Natural killer cell treated with Interleukin-12 subunit alpha and Interleukin-12 subunit beta and Interleukin-15 and Interleukin-18, amount 100 ng/mL, for 72 hours (primary cell): Measurements from ENCODE around the gene STX16. TPM values are rescaled to one million over a fixed set of nuclear protein-coding genes. Genes with fewer than 3 reads are reported as not detected.
A peak's percentile ranks its signal among the peaks of the same experiment; 100 is the strongest.
"Not testable (repeated sequence)": the region's sequence is repeated elsewhere in the genome, so short reads cannot be mapped to it uniquely, and the experiment has no call there.

Experiments used
- ATAC-seq, 2 donors: fragments of 150-1000 bp; cut with Tn5 transposase in 1 of 2; sonication (Bioruptor Pico), chemical (Tn5 transposase) in 1 of 2; 2 replicates each; pipeline ENCODE4 v1.10.0; 2021
- DNase-seq: peaks from one replicate; pipeline ENCODE4 v3.0.0; 2022; ENCODE audit warnings: low spot score
- H3K27ac Mint-ChIP-seq, 2 donors: 1 replicate in 1 of 2; 2 replicates in 1 of 2; pipeline ENCODE4 v1.8.0; 2022; ENCODE audit warnings: mixed read lengths in 2 of 2, mild to moderate bottlenecking in 1 of 2, moderate library complexity in 1 of 2
- H3K27me3 Mint-ChIP-seq, 2 donors: 1 replicate in 1 of 2; 2 replicates in 1 of 2; pipeline ENCODE4 v1.8.0; 2022; ENCODE audit warnings: mixed read lengths in 2 of 2
- H3K36me3 Mint-ChIP-seq: one replicate; pipeline ENCODE4 v1.8.0; 2022; ENCODE audit warnings: mixed read lengths
- H3K4me1 Mint-ChIP-seq, 2 donors: 1 replicate in 1 of 2; 2 replicates in 1 of 2; pipeline ENCODE4 v1.8.0; 2022; ENCODE audit warnings: low read depth in 2 of 2, mixed read lengths in 2 of 2, mild to moderate bottlenecking in 1 of 2
- H3K4me3 Mint-ChIP-seq: one replicate; pipeline ENCODE4 v1.8.0; 2022; ENCODE audit warnings: mixed read lengths
- H3K9me3 Mint-ChIP-seq: 2 replicates; pipeline ENCODE4 v1.8.0; 2022; ENCODE audit warnings: mixed read lengths
- total RNA-seq, 2 donors: library from RNA; stranded (reverse); gene quantifications; one replicate each; pipeline ENCODE4 v1.2.3, GENCODE V29; 2022

The STX16 gene
- total RNA-seq, 2 donors from 2014 or later = 92.4 to 92.8 TPM

- no peak for ATAC-seq
- Mint-ChIP-seq H3K9me3 (no peaks in the 10 kb centered on the region), H3K4me1 (peaks cover 8 to 20% of the 10 kb centered on the region in 2 donors), H3K4me3 (no peak overlapping the region), H3K27ac (no peak overlapping the region), H3K36me3 (peaks cover 10% of the 10 kb centered on the region), H3K27me3 (no peaks in the 10 kb centered on the region)
- DNase-seq = no peak
Observed at GRCh38 chr20:58647796-58648501, 3.1 kb upstream of the STX16 start.

GRCh38 chr20:58648502-58648825 lies 2.6 kb upstream of the STX16 start:
- ATAC-seq, H3K9me3 Mint-ChIP-seq, H3K27me3 Mint-ChIP-seq, DNase-seq: not testable (repeated sequence)
- Mint-ChIP-seq H3K27ac (peak overlapping the region; percentile 61 to 90), H3K4me3 (peak overlapping the region; percentile 79), H3K4me1 (peaks cover 12 to 25% of the 10 kb centered on the region in 2 donors), H3K36me3 (peaks cover 14% of the 10 kb centered on the region)

GRCh38 chr20:58649288-58650180 lies 1.5 kb upstream of the STX16 start:
- Mint-ChIP-seq H3K27me3 (no peaks in the 10 kb centered on the region), H3K4me3 (peak overlapping the region; percentile 79), H3K36me3 (peaks cover 14% of the 10 kb centered on the region), H3K27ac (peak overlapping the region; percentile 61 to 90), H3K9me3 (no peaks in the 10 kb centered on the region), H3K4me1 (peaks cover 12 to 25% of the 10 kb centered on the region in 2 donors)
- DNase-seq (no peak), ATAC-seq (peak in 1 of 2 donors; percentile 25)

GRCh38 chr20:58650181-58650775 lies 805 bp upstream of the STX16 start:
- peak overlapping the region; percentile 94 for H3K4me3 Mint-ChIP-seq
- H3K4me1 Mint-ChIP-seq = peaks cover 12 to 25% of the 10 kb centered on the region in 2 donors
- peaks cover 14% of the 10 kb centered on the region for H3K36me3 Mint-ChIP-seq
- DNase-seq (no peak), ATAC-seq (peak; percentile 45 to 50)
- H3K27me3 Mint-ChIP-seq = no peaks in the 10 kb centered on the region
- no peaks in the 10 kb centered on the region for H3K9me3 Mint-ChIP-seq
- H3K27ac Mint-ChIP-seq = peak overlapping the region; percentile 97 to 98

DNA sequence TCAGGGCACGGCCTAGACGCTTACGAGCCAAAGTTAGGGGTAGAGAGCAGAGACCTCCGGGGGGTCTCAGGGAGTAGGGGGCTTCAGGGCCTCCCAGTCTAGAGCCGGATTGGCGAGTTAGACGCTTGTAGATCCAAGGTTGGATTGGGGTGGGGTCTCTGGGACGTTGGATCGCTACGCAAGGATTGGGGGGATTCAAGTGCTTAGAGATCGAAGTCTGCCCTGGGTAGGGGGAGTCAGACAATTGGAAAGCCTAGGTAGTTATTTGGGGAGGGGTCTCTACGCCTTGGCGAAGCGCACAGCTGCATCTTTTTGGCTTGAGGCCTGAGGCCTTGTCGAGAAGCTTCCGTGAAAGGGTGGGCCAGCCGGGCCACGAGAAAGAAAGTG lies 469 bp downstream of the STX16 start:
- peak overlapping the region; percentile 94 for H3K4me3 Mint-ChIP-seq
- no peaks in the 10 kb centered on the region for H3K9me3 Mint-ChIP-seq
- no peak for DNase-seq
- ATAC-seq = no peak
- H3K36me3 Mint-ChIP-seq = peaks cover 14% of the 10 kb centered on the region
- H3K4me1 Mint-ChIP-seq = peaks cover 17 to 30% of the 10 kb centered on the region in 2 donors
- H3K27ac Mint-ChIP-seq = peak overlapping the region; percentile 97 to 98
- H3K27me3 Mint-ChIP-seq = no peaks in the 10 kb centered on the region

- peak overlapping the region; percentile 94 for H3K4me3 Mint-ChIP-seq
Observed at GRCh38 chr20:58651946-58652605, 993 bp downstream of the STX16 start.

DNA sequence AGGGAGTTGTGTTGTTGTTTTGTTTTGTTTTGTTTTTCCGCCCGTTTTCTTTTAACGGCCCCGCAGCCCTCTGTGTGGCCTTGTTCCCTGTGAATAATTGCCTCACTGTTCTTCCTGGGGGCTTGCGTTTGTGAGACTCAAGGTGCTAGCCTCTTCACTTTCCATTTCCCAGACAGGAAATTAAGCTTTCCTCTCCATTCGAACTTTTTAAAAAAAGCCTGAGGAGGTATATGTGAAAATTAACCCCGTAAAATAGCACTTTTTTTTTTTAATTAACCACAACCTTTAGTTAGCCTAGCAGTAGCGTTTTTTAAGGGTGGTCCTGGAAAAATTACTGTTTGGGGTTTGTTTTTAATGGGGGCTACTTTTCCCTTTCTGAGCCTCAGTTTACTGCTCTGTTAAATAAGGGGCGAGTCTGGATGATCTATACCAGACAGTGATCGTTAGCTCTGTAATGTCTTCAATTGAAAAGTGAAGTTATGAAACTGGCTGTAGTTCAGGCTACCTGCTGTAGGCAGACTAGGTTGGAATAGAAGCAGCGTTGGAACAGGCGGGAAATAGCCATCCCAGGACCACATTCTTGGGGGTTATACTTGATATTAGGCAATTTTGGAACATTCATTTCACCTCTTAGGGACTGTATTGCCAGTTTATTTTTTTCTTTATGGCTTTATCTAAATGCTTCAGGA lies 1.7 kb downstream of the STX16 start:
- peaks cover 21 to 42% of the 10 kb centered on the region in 2 donors for H3K4me1 Mint-ChIP-seq
- H3K36me3 Mint-ChIP-seq = peaks cover 14% of the 10 kb centered on the region
- peak overlapping the region; percentile 94 for H3K4me3 Mint-ChIP-seq
- H3K9me3 Mint-ChIP-seq = no peaks in the 10 kb centered on the region
- H3K27ac Mint-ChIP-seq = peak overlapping the region; percentile 97 to 98
- no peaks in the 10 kb centered on the region for H3K27me3 Mint-ChIP-seq
- DNase-seq (no peak), ATAC-seq (peak in 1 of 2 donors; percentile 3)

More at GRCh38 chr20:58651946-58652605, 993 bp downstream of the STX16 start:
- Mint-ChIP-seq H3K4me1 (peaks cover 21 to 35% of the 10 kb centered on the region in 2 donors), H3K9me3 (no peaks in the 10 kb centered on the region), H3K27ac (peak overlapping the region; percentile 97 to 98), H3K27me3 (no peaks in the 10 kb centered on the region), H3K36me3 (peaks cover 14% of the 10 kb centered on the region)
- ATAC-seq (peak; percentile 65 to 75), DNase-seq (peak; percentile 73)

DNA sequence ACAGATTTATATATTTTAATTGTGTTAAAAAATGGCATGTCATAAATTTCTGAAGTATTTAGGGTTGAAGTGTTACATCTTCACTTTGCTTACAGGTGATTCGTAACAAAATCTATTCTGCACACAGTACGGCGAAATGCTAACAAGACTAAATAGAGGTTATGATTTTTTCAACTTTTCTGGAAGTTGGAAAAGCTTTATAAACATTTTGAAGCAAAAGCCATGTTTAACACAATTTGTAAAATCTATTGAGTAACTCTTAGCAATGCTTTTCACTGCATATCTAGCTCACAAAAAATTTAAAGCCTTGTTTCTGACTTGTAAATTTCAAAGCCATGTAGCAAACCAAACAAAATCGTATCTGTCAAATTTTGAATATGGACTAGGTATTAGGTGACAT lies 3.3 kb downstream of the STX16 start:
- no peak overlapping the region for H3K4me3 Mint-ChIP-seq

GRCh38 chr20:58655328-58656107 lies 4.4 kb downstream of the STX16 start:
- Mint-ChIP-seq H3K27ac (no peak overlapping the region), H3K9me3 (no peaks in the 10 kb centered on the region), H3K4me3 (no peak overlapping the region), H3K27me3 (no peaks in the 10 kb centered on the region), H3K4me1 (peaks cover 35 to 58% of the 10 kb centered on the region in 2 donors), H3K36me3 (peaks cover 14% of the 10 kb centered on the region)
- DNase-seq = no peak
- no peak for ATAC-seq

More for the DNA sequence above, 3.3 kb downstream of the STX16 start:
- peaks cover 25 to 46% of the 10 kb centered on the region in 2 donors for H3K4me1 Mint-ChIP-seq
- H3K9me3 Mint-ChIP-seq = no peaks in the 10 kb centered on the region
- H3K27me3 Mint-ChIP-seq = no peaks in the 10 kb centered on the region
- H3K27ac Mint-ChIP-seq = no peak overlapping the region
- H3K36me3 Mint-ChIP-seq = peaks cover 14% of the 10 kb centered on the region
- ATAC-seq (no peak), DNase-seq (no peak)

- Mint-ChIP-seq H3K4me1 (peaks cover 46 to 68% of the 10 kb centered on the region in 2 donors), H3K27me3 (no peaks in the 10 kb centered on the region), H3K36me3 (peaks cover 8% of the 10 kb centered on the region), H3K4me3 (no peak overlapping the region), H3K9me3 (no peaks in the 10 kb centered on the region), H3K27ac (peak overlapping the region in 1 of 2 donors; percentile 92)
- DNase-seq = no peak
- ATAC-seq = no peak
Observed at GRCh38 chr20:58656831-58657230, 5.7 kb downstream of the STX16 start.

- Mint-ChIP-seq H3K27ac (peak overlapping the region in 1 of 2 donors; percentile 92), H3K27me3 (no peaks in the 10 kb centered on the region), H3K36me3 (peaks cover 8% of the 10 kb centered on the region), H3K4me1 (peaks cover 48 to 67% of the 10 kb centered on the region in 2 donors), H3K9me3 (no peaks in the 10 kb centered on the region), H3K4me3 (no peak overlapping the region)
- DNase-seq (no peak), ATAC-seq (no peak)
Observed at GRCh38 chr20:58657262-58657661, 6.2 kb downstream of the STX16 start.

DNA sequence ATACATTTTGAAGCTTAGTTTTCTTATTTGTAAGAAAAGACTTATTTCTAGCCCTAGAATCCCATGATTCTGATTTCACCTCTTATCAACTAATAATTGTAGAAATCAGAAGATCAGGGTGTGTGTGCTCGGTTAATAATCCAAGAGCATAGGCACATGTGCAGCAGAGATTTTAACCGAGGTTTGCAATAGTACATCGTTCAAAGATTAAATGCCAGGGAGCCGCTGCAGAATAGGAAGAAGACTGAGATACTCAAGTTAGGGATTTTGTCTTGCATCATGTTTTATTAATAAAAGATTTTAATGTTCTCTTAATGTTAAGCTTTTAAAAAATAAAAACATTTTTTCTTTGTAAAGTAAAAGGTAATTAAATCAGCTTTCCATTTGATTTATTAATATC lies 6.9 kb downstream of the STX16 start:
- no peaks in the 10 kb centered on the region for H3K27me3 Mint-ChIP-seq
- H3K27ac Mint-ChIP-seq = peak overlapping the region; percentile 57 to 92
- peaks cover 3% of the 10 kb centered on the region for H3K36me3 Mint-ChIP-seq
- peaks cover 45 to 60% of the 10 kb centered on the region in 2 donors for H3K4me1 Mint-ChIP-seq
- DNase-seq (no peak), ATAC-seq (no peak)
- no peaks in the 10 kb centered on the region for H3K9me3 Mint-ChIP-seq
- H3K4me3 Mint-ChIP-seq = peak overlapping the region; percentile 33
